GM19452 (cell line): ENCODE results near the gene CREB5.

Experiments
- ATAC-seq: cut with Tn5 transposase; IDR thresholded peaks from one replicate; pipeline ENCODE4 v1.9.1; 2021; ENCODE audit not compliant: unreplicated experiment

Gene CREB5

DNA sequence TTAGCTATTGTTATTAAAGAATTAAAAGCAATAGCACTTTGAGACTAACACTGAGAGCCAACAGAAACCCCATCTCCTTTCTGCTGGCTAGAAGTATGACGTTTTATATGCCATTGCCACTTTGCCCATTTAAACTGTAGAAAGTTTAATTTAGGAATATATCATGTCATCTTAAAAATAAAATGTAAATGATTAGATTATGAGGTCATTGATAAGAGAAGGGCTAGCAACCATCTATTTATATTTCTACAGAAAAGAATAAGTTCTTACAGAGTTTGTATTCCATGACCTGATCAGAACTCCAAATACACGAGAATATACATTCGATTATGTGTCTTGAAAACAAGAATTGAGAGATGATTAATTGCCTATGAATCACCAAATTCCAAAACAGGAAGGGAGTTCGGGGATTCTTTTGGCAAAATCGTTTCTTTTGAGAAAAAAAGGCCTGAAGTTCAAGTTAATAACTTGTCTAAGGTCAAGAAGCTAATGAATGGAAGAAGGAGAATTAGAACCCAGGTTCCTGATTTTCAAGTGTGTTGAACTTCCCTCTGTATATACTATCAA is 318.9 kb downstream of the CREB5 start:
- ATAC-seq: no peak

DNA sequence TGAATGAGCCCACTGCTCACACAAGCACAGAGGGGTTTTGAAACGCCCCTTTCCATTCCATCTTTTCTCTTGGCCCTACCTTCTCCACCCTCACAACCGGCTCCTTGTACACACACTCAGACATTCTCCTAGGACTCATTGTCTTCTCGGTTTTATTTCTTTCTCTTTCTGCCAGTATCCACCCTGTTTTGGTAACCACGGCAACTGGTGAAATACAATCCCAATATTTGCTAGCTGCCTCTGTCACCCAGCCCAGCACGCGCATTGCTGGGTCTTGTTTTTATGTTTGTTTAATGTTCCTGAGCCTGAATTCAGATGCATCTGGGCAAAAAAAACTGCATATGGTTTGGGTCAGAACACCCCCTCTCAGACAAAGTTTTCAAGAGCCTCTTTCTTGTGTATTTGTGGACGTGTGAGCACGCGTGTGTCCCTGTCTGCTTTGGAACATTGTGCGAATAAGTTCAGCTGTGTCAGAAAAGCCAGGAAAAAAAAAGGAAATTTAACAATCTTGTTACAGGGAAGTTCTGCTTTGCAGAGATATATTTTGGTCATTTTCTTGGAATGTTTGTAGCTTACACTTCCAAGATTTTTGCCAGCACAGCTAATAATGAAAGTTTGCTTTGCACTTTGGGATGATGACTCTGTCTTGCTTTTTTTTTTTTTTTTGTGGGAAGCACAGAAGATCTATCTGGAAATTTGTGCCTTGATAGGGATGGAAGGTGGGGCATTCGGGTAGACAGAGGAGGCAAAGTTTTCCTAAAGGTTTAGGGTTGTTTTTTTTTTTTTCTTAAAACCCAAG is 320.0 kb downstream of the CREB5 start:
- no peak for ATAC-seq

DNA sequence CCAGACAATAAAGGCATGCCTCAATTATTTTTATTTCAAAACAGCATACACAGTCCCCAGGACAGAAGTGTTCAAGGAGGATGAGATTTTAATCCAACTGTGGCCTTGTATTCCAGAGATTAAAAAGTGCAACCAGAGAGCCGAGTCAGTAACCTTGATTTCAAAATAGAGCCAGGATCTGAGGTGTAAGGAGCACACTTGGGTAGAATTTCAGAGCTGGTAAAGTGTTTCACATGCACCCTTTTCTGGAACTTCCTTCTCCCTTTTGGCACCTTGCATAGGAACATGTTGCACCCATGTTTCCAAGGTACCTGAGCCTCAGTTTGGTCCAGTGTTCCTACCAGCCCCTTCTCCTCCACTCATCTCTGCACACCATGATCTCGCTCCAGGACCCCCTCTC is 320.7 kb downstream of the CREB5 start:
- ATAC-seq: no peak

DNA sequence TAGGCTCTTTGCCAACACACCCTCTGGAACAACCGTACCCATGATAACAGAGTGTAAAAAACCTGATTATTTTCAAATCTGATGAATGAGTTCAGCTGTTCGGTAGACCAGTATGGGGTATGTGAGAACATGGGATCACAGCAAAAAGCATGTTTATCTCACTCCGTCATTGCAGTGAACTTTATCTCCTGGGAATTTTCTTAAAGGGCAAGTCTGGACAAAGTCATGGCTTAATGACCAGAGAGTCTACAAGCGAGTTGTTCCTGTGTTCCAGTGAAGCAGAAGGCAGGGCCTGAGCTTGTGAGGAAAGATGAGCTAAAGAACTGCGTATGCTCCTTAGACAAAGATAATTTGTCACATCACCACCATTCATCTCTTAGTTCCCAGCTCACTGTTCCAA is 326.1 kb downstream of the CREB5 start:
- ATAC-seq: no peak

DNA sequence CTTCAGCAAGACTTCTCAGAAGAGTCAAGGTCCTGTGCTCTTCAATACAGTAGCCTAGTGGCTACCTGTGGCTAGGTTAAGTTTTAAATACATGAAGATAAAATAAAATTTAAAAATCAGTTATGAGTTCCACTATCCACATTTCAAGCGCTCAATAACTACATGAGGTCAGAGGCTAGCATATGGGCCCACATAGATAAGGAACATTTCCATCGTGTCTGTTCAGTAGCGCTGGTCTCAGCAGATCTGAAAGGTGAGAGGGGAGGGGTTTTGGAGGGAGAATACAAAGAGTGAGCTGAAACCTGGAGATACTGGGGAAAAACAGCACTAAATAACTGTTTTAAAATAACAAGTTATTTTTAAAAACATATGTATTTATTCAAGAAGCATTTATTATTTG is 326.8 kb downstream of the CREB5 start:
- ATAC-seq: no peak

DNA sequence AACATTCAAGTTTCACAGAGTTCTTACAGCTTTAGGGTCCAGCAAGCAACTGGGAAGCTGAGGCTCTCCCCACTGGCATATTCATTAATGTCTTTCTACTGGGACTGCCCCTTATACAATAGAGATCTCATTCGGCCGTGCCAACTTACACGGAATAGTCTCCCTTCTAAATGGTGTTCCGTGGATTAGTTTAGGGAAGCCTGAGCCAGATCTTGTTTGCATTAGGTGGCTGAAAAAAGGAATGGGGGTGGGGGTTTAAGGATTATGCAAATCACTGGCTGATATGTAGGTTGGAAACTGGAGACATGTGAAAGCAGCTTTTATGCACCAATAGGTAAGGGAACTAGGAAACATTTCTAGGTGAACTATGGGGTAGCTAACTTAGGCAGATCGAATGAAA is 327.5 kb downstream of the CREB5 start:
- ATAC-seq: no peak

DNA sequence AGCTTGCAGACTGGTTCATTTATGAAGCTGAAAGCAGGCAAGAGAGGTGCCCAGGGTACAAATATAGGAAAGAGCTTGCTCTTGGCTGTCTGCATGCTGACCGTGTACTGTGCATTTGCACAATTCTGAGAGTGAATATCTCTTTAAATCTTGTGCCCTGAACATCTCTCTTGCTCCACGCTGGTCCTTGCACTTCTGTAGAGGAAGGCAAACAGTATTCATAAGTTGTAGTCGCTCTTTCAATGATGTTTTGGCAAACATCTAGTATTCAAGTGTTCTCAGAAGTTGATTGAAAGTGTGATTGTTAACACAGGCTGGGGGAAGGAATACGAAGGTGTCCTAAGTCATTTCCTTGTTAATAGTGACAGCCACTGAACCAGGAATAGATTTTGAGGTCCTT is 332.6 kb downstream of the CREB5 start:
- ATAC-seq: no peak

DNA sequence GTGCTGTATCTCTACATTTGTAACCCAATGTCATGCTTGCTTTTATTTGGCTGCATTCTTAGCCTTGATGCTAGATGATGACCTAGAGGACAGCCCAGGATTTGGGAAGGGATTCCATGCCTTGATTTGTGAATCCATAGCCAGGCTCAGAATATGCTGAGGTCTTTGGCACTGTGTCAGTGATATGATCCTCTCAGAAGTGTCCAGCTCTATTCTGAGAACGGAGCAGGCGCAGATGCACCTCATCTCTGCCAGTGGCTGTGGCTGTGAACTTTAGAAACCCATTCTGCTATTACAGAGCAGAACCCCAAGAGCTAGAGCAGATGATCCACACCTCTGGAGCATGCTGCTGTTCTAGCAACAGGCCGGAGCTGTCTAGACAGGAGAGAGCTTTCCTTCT is 333.0 kb downstream of the CREB5 start:
- ATAC-seq: no peak

DNA sequence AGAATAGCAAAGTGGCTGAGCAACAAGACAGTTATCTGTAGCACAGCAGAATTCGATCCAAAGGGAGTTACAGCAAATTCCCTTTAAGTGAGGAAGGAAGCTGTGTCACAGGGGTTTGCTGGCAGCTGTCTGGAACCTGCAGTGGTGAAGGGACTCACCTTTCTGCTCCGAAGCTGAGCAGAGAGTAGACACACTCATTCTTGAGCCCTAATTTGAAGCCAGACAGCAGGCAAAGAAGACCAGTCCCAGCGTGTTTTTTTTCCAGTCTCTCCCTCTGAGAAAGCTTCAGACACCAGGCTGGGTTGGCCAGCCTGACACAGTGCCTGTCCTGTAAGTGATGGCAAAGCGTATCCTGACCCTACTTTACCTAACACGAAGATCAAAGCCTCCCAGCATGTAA is 335.1 kb downstream of the CREB5 start:
- ATAC-seq: no peak

DNA sequence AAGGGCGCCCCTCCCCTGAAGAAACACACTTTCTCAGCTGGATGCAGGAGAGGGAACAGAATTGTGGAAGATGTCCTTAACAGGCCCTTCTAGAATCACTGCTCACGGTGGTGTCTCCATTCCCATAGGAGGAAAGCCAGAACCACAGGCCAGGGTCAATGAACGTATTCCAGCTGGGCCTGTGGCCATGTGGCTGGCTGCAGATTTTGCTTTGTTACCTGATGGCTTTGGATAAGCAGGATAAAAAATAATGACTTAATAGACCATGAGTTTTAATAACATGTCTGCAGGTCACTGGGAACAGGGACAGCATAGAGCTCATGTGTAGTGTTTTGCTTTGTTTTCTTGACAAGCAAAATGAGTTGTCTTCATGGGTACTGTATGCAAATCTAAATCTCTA is 335.5 kb downstream of the CREB5 start:
- ATAC-seq: no peak

DNA sequence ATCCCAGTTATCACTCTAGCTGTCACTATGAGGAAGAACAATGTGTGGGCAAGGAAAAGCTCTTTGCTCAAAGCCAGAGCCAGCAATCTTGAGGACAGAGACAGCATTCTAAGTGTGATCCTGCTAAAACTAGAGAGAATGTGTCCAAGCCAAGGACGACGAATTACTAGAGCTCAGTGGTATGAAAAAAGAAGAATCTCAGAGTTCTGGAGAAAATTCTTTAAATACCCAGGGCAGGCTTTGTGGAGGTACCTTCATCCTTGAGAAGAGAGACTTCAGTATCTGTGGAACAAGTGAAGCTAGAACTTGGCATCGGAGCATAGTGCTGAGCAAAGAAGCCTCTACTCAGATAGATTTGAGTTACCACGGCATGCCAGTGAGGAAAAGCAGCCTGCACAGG is 336.0 kb downstream of the CREB5 start:
- no peak for ATAC-seq

DNA sequence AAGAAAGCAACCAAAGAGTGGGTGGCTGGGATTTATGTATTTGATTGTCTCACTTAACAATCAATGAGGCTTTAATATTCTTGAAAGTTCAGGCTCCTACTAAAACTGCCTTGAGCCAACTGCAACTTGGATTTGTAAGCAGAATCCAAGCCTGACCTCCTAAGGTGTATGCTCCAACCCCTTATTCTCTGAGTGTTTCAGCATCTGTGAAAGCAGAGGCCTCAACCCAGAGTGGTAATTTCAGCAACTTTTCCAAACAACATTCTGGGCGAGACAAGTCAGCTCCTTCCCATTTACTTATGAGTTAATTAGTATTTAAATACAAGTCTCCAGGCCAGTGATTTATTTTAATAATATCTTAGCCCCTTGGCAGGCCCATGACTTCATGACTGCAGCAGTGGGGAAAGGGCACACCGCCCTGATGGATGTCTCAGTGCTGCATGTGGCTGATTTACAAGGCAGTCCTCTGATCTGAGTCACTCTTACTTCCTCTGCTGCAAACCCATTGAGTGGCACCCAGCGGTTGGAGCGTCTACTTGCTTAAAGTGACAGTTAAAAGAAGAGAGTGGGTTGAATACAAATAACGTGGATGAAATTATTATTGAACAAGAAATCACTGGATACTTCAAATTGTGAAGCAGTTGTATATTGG is 336.7 kb downstream of the CREB5 start:
- no peak for ATAC-seq

DNA sequence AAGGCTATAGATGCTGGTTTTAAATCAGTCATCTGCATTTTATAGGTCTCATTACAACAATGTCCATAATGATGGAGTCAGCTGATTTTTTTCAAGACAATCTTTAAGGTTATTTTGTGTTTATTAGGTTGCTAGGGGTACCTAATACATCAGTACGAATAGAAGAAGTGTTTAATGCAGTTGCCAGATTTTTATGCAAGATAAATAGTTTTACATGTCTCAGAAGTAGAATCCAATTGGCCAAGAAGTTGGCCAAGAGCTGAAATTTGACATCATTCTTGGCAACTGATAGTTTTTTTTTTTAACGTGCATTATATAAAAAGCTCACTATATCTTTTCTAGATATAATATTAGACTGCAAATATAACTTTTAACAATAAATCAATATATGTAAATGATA is 337.3 kb downstream of the CREB5 start:
- ATAC-seq: no peak

DNA sequence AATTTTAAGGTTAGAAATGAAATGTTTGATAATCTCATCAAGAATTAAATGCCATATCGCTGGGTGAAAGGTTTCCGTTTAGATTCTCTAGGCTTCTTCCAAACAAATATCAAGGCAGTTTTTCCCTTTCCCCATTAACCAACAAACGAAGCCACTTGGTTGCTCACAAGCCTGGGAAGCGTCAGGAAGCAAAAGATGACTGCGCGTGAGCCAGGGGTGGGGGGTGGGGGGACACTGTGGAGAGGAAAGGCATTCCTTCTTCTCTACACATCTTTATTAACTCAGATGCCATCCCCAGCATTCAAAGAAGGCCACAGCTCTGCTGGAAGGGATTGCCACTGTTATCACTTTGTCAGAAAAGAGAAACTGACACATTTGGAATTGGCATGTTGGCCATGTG is 338.7 kb downstream of the CREB5 start:
- no peak for ATAC-seq

DNA sequence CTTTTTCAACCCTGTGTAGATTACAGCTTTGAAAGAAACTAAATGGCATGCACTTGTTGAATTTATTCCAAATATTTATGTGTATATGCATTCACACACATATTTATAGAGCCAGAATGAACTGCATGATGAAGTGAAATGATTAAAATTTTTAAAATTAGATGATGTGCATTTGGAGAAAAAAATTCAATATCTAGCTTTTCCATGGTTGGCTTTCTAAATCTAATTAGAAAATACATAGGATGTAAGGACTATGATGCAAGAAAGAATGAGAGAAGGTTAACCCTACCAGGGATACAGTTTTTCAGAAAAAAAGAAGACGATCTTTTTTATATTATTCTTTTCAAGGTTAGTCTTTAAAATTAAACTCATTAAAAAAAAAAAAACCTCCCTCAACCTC is 341.3 kb downstream of the CREB5 start:
- no peak for ATAC-seq

DNA sequence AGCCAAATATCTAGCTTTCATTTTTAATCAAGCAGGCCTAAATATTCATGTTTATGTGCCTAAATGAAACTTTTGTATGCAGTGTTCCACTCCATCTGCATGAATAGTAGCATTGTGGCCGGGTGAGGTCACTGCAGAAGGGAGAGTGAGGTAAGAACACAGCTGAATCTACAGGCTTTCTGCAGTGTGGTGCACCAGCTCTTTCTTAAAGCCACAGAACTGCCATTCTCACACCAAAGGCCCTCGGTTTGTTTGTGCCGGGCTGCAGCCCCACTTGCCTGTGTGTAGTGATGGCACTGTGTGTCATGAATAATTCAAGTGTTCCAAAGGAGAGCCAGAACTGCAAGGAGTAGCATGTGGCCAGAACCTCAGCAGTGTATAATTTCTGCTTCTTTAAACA is 341.7 kb downstream of the CREB5 start:
- no peak for ATAC-seq

DNA sequence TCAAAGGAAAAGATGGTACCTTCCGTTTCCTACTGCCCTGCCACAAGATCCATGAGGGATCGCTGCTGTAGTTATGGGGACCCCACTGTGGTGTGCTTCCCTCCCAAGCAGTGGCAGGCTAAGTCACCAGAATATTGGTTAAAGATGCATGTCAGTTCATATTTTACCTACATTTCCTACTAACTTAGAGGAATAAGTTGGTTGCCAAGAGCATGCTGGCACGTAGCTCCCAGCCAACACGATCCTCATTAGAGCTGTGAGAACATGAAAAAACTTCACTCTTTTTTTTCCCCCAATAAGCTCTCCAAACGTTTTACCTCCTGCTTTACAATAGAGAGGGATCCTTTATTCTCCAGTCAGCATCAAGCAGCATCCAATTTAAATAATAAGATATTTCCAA is 342.1 kb downstream of the CREB5 start:
- ATAC-seq: no peak

DNA sequence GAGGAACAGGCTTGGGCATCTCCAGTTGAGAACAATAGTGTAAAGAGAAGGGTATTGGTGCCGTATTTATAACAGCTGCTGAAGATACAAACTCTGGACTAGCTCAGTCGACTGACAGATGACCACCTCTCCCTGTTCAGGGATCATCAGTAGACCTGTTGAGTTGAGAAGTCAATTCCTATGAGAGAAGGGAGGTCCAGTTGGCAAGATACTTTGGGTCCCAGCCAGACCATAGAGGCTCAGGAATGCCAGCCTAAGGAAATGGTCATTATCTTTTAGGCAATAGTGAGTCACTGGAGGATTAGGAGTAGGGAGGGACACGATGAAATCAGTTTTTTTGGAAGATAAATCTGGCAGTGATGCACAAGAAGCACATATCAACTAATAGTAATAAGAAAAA is 342.9 kb downstream of the CREB5 start:
- no peak for ATAC-seq

DNA sequence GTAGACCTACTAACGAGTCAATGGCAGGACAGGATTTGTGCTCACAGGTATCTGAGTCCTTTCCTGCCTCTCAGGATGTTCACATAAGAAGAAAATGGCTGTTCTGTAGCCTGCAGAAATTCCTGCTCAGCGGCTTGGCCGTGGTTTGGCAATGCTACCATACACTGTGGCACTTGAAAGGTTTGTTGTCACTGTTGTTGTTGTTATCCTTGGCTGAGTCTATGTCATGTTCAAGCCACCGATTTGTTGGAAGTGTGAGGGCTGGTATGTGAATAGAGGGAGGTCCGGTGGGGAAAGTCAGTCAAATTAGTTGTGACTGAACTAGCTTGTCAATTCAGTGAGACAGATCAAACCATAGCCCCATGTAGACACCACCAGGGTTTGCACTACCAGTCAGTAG is 345.9 kb downstream of the CREB5 start:
- no peak for ATAC-seq

DNA sequence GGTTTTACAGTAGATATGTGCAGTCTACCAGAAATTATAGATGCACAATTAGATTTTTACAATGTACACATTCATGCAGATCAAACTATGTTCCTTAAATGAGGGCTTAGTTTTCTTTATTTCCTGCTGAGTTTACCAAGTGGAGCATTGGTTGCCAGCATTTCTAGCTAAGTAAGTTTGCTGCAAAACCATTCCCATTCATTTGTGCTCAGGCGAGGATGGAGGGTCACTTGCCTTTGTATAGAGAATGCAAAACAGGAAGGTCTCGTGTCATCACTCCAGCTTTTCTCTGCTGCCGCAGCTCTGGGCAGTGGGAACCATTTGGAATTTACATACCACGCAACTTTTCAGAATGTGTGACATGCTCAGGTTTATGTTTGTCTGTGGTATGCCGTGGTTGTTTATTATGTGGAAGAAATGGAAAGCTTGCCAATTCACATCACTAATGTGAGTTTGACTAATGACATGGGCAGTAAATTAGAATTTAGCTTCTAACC is 347.2 kb downstream of the CREB5 start:
- ATAC-seq: no peak

DNA sequence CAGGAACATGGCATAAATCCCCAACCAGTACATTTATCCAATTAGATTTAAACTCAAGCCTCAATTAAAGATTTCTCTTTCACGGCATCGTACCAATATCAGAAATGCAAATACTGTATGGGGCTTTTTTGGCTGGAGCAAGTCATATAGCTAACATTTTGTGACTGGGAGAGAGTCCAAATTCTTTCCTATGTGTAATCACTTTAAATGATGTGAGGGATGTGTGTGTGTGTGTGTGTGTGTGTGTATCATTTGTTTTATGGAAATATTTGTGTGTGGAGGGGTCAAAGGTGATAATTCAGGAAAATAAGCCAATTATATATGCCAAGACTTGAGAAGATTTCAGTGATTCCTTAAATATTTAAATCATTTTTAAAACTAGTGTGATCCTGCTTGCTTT is 349.2 kb downstream of the CREB5 start:
- no peak for ATAC-seq

DNA sequence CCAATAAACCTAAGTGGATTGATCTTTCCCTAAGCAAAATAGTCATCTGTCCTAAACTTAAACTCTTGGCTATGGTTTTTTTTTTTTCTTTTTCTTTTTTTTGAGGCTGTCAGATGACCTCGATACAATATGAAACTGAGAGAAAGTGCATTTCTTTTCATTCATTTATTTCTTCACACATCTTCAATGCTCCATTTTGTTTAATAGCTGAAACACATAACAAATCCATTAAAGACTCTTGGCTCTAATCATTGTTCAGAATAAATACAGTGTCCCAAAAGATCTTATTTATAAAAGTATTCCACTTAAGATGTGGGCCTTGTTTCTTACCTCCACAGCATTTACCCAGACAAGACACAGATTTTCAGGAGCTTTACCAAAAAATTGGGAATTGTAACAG is 350.3 kb downstream of the CREB5 start:
- ATAC-seq: no peak
